Smooth muscle cell (in vitro differentiated cells): Measurements from ENCODE around the gene ATP5F1D. TPM values are rescaled to one million over a fixed set of nuclear protein-coding genes. Genes with fewer than 3 reads are reported as not detected.

Source experiments
- DNase-seq: peaks from one replicate; lab custom pipeline; 2025; ENCODE audit not compliant: unreplicated experiment; lab: John Stamatoyannopoulos, UW
- H2AFZ ChIP-seq: fragments of 200-600 bp; sonication (generic); 2 replicates; pipeline ENCODE4 v1.6.0; 2016; ENCODE audit warnings: antibody characterized with exemption, low read depth, mild to moderate bottlenecking
- H3F3A ChIP-seq: fragments of 200-600 bp; sonication (generic); 2 replicates; pipeline ENCODE4 v1.6.0; 2017; ENCODE audit warnings: antibody characterized with exemption, low read depth
- H3K27ac ChIP-seq: fragments of 200-600 bp; sonication (generic); 2 replicates; pipeline ENCODE4 v1.5.1; 2016; ENCODE audit warnings: low read depth, mild to moderate bottlenecking
- H3K27me3 ChIP-seq: fragments of 200-600 bp; sonication (generic); 2 replicates; pipeline ENCODE4 v1.6.1; 2016; ENCODE audit warnings: low read depth, mild to moderate bottlenecking
- H3K36me3 ChIP-seq: fragments of 200-600 bp; sonication (generic); 2 replicates; pipeline ENCODE4 v1.5.1; 2016; ENCODE audit warnings: low read depth
- H3K4me1 ChIP-seq: fragments of 200-600 bp; sonication (generic); 2 replicates; pipeline ENCODE4 v1.5.1; 2016; ENCODE audit warnings: low read depth
- H3K4me2 ChIP-seq: fragments of 200-600 bp; sonication (generic); 2 replicates; pipeline ENCODE4 v1.6.0; 2016; ENCODE audit warnings: mild to moderate bottlenecking
- H3K4me3 ChIP-seq: fragments of 200-600 bp; sonication (generic); 2 replicates; pipeline ENCODE4 v1.5.1; 2016; ENCODE audit warnings: mild to moderate bottlenecking
- H3K79me2 ChIP-seq: fragments of 200-600 bp; sonication (generic); 2 replicates; pipeline ENCODE4 v1.6.0; 2016; ENCODE audit warnings: low read depth, mild to moderate bottlenecking
- H3K9ac ChIP-seq: fragments of 200-600 bp; sonication (generic); 2 replicates; pipeline ENCODE4 v1.6.0; 2016; ENCODE audit warnings: low read depth
- H3K9me3 ChIP-seq: fragments of 200-600 bp; sonication (generic); replicated peaks from 2 replicates; pipeline ENCODE4 v1.5.1; 2016; ENCODE audit warnings: low read depth
- H4K20me1 ChIP-seq: fragments of 200-600 bp; sonication (generic); 2 replicates; pipeline ENCODE4 v1.6.0; 2016; ENCODE audit warnings: low read depth
- WGBS: methylation state at CpG from one replicate; pipeline ENCODE4 v1.1.7; 2016; ENCODE audit warnings: low lambda C conversion rate; 5-methylcytosine and 5-hydroxymethylcytosine counted together
- polyA plus RNA-seq: library from polyadenylated mRNA; unstranded; fragments of >200 nt; fragmentation: Nextera tagmentation; extraction: Ambion mirVana; gene quantifications from 2 replicates; pipeline ENCODE4 v1.2.1, GENCODE V29; 2016
- total RNA-seq: library from RNA; depleted of rRNA; stranded (reverse); fragments of >200 nt; gene quantifications from 2 replicates; pipeline ENCODE4 v1.2.3, GENCODE V29; 2014
- TF ChIP-seq, protein P1 (sequence below): fragments of 200-600 bp; sonication (generic); IDR thresholded peaks from 2 replicates; pipeline ENCODE4 v1.5.1; 2017; ENCODE audit warnings: borderline replicate concordance, mild to moderate bottlenecking, antibody characterized with exemption; ENCODE audit not compliant: insufficient read depth, poor library complexity, severe bottlenecking

ATP5F1D gene
- total and polyA plus RNA-seq, 2 experiments from 2014 or later: 68.8 to 272 TPM

DNA sequence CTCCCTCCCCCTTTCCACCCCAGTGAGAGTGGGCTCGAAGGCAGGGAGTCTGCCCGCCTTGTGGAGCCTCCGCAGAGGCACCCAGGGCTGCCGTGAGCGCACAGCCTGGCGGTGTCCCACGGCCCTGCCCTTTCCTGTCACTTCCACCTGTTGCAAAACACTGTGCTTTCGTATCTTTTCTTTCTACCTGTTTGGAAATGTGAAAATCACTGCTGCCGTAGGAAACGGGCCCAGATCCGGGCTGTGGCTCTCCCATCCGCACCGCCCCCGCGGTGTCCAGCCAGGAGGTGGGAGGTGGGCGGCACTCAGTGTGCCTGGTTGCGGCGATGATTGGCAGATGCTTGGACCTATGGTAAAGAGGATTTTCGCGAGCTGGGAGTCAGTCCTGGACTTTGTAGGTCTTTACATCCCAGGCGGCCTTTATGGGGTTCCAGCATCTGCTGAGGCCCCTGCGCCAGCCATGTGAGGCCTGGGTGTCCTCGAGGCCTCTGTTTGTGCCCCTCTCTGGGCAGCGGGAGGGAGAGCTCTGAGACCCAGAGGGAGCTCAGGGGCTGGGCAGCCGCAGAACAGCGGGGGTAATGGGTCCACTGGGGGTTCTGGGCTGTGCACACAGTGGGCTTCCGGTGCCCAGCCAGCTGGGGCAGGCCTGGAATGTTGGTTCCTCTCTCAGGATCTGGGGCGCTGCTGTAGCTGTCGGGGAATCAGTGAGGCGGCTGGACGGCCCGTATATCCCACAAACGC is 29.9 kb upstream of the ATP5F1D start:
- Histone ChIP-seq H3K4me3 (no peak overlapping the region), H3K36me3 (no peaks in the 10 kb centered on the region), H3K79me2 (peaks cover 98% of the 10 kb centered on the region), H2AFZ (no peak overlapping the region), H3K27me3 (no peaks in the 10 kb centered on the region), H3K4me2 (no peak overlapping the region), H4K20me1 (peaks cover 45% of the 10 kb centered on the region), H3K9ac (no peak overlapping the region), H3K4me1 (peaks cover 37% of the 10 kb centered on the region), H3K9me3 (no peaks in the 10 kb centered on the region), H3K27ac (peak overlapping the region; percentile 4), H3F3A (peaks cover 18% of the 10 kb centered on the region)
- 91% methylated on average over 33 of the region's 33 CpGs for WGBS
- TF ChIP-seq, protein P1, sequence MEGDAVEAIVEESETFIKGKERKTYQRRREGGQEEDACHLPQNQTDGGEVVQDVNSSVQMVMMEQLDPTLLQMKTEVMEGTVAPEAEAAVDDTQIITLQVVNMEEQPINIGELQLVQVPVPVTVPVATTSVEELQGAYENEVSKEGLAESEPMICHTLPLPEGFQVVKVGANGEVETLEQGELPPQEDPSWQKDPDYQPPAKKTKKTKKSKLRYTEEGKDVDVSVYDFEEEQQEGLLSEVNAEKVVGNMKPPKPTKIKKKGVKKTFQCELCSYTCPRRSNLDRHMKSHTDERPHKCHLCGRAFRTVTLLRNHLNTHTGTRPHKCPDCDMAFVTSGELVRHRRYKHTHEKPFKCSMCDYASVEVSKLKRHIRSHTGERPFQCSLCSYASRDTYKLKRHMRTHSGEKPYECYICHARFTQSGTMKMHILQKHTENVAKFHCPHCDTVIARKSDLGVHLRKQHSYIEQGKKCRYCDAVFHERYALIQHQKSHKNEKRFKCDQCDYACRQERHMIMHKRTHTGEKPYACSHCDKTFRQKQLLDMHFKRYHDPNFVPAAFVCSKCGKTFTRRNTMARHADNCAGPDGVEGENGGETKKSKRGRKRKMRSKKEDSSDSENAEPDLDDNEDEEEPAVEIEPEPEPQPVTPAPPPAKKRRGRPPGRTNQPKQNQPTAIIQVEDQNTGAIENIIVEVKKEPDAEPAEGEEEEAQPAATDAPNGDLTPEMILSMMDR: no peak
- no peak for DNase-seq

- peaks cover 43% of the 10 kb centered on the region for H4K20me1 ChIP-seq
- no peaks in the 10 kb centered on the region for H3K9me3 ChIP-seq
- TF ChIP-seq, protein P1: no peak
- peak overlapping the region; percentile 71 for H3K4me2 ChIP-seq
- H3K27me3 ChIP-seq: no peaks in the 10 kb centered on the region
- no peak overlapping the region for H3K9ac ChIP-seq
- H3K4me1 ChIP-seq: peaks cover 24% of the 10 kb centered on the region
- peaks cover 98% of the 10 kb centered on the region for H3K79me2 ChIP-seq
- peak overlapping the region; percentile 77 for H3K27ac ChIP-seq
- no peak overlapping the region for H3K4me3 ChIP-seq
- WGBS: 68% methylated on average over 39 of the region's 39 CpGs
- DNase-seq: peak; percentile 29
- no peak overlapping the region for H2AFZ ChIP-seq
- H3K36me3 ChIP-seq: no peaks in the 10 kb centered on the region
- H3F3A ChIP-seq: peaks cover 18% of the 10 kb centered on the region
Observed at GRCh38 chr19:1213391-1214286, 27.9 kb upstream of the ATP5F1D start.

GRCh38 chr19:1214299-1214861 is 27.2 kb upstream of the ATP5F1D start:
- H3K79me2 ChIP-seq: peaks cover 98% of the 10 kb centered on the region
- no peak overlapping the region for H3K9ac ChIP-seq
- WGBS: 91% methylated on average over 21 of the region's 21 CpGs
- H3K36me3 ChIP-seq: no peaks in the 10 kb centered on the region
- no peaks in the 10 kb centered on the region for H3K27me3 ChIP-seq
- no peak overlapping the region for H3K4me3 ChIP-seq
- no peak overlapping the region for H2AFZ ChIP-seq
- peak overlapping the region; percentile 71 for H3K4me2 ChIP-seq
- peaks cover 22% of the 10 kb centered on the region for H3K4me1 ChIP-seq
- H3F3A ChIP-seq: peaks cover 14% of the 10 kb centered on the region
- peaks cover 42% of the 10 kb centered on the region for H4K20me1 ChIP-seq
- no peak for DNase-seq
- TF ChIP-seq, protein P1: no peak
- no peaks in the 10 kb centered on the region for H3K9me3 ChIP-seq
- H3K27ac ChIP-seq: peak overlapping the region; percentile 77
